IMR-90 (cell line): Measurements from ENCODE around the gene FAM234A. TPM values are rescaled to one million over a fixed set of nuclear protein-coding genes. Genes with fewer than 3 reads are reported as not detected.

ENCODE experiments used
- ATAC-seq: fragments of 200-7000 bp; cut with Tn5 transposase; 2 replicates; pipeline ENCODE4 v1.9.1; 2020; ENCODE audit warnings: low read depth, mild to moderate bottlenecking, moderate library complexity
- BruUV-seq: library from RNA; stranded (reverse); fragments of 400-500 nt; replicated peaks from 2 replicates; lab custom pipeline; 2021; lab: Mats Ljungman, UMichigan
- CTCF ChIA-PET: fragments of 300-600 bp; formaldehyde crosslinking; extraction: SDS; loops from one replicate; lab custom pipeline; 2021; ENCODE audit warnings: antibody characterized with exemption; lab: Yijun Ruan, JAX
- POLR2A ChIA-PET: fragments of 300-600 bp; sonication (Branson Sonifier 250); formaldehyde crosslinking; loops from one replicate; lab custom pipeline; 2022; ENCODE audit warnings: antibody characterized with exemption; ENCODE audit not compliant: unreplicated experiment; lab: Charles Lee
- DNase-seq: peaks from one replicate; pipeline ENCODE4 v3.0.0; 2013
- H2AFZ ChIP-seq: replicated peaks from 2 replicates; pipeline ENCODE3; 2013; ENCODE audit warnings: low read length, mild to moderate bottlenecking; ENCODE audit not compliant: poor library complexity
- H2AK5ac ChIP-seq: 2 replicates; pipeline ENCODE4 v1.6.1; 2013; ENCODE audit warnings: low read depth, low read length, inconsistent platforms
- H2AK9ac ChIP-seq: replicated peaks from 2 replicates; pipeline ENCODE3; 2013; ENCODE audit warnings: mild to moderate bottlenecking, low read depth, low read length, moderate library complexity; ENCODE audit not compliant: poor library complexity
- H2BK120ac ChIP-seq: 2 replicates; pipeline ENCODE4 v1.6.1; 2013; ENCODE audit warnings: low read depth, low read length, inconsistent platforms
- H2BK15ac ChIP-seq: 3 replicates; pipeline ENCODE4 v1.6.1; 2013; ENCODE audit warnings: low read depth, low read length, inconsistent platforms
- H2BK20ac ChIP-seq: 2 replicates; pipeline ENCODE4 v1.6.1; 2013; ENCODE audit warnings: low read depth, mild to moderate bottlenecking, inconsistent platforms, low read length, moderate library complexity
- H2BK5ac ChIP-seq: 2 replicates; pipeline ENCODE4 v1.6.1; 2013; ENCODE audit warnings: mild to moderate bottlenecking, low read depth, low read length, inconsistent platforms; ENCODE audit not compliant: poor library complexity, severe bottlenecking
- H3K14ac ChIP-seq: replicated peaks from 2 replicates; pipeline ENCODE4 v1.6.1; 2013; ENCODE audit warnings: low read depth, low read length, inconsistent platforms
- H3K18ac ChIP-seq: 2 replicates; pipeline ENCODE4 v1.6.1; 2013; ENCODE audit warnings: low read depth, low read length, control low read depth
- H3K23ac ChIP-seq: 2 replicates; pipeline ENCODE4 v1.6.1; 2013; ENCODE audit warnings: low read depth, low read length, inconsistent platforms
- H3K27ac ChIP-seq: 2 replicates; pipeline ENCODE4 v1.5.1; 2013; ENCODE audit warnings: mild to moderate bottlenecking, control low read depth, low read length; ENCODE audit not compliant: insufficient read depth
- H3K27me3 ChIP-seq: 2 replicates; pipeline ENCODE4 v1.6.1; 2013; ENCODE audit warnings: low read length; ENCODE audit not compliant: control insufficient read depth, insufficient read depth
- H3K36me3 ChIP-seq: 2 replicates; pipeline ENCODE4 v1.6.1; 2013; ENCODE audit warnings: low read length, mixed read lengths; ENCODE audit not compliant: control insufficient read depth, insufficient read depth
- H3K4ac ChIP-seq: 2 replicates; pipeline ENCODE4 v1.6.1; 2013; ENCODE audit warnings: low read depth, low read length, inconsistent platforms
- H3K4me1 ChIP-seq: 2 replicates; pipeline ENCODE4 v1.6.1; 2013; ENCODE audit warnings: low read length, mixed read lengths; ENCODE audit not compliant: control insufficient read depth, insufficient read depth
- H3K4me2 ChIP-seq: 2 replicates; pipeline ENCODE4 v1.6.1; 2013; ENCODE audit warnings: low read depth, mild to moderate bottlenecking, control low read depth, low read length, moderate library complexity
- H3K4me3 ChIP-seq: 2 replicates; pipeline ENCODE4 v1.5.1; 2013; ENCODE audit warnings: low read depth, mild to moderate bottlenecking, control low read depth, low read length, moderate library complexity; ENCODE audit not compliant: insufficient read depth
- H3K56ac ChIP-seq: 2 replicates; pipeline ENCODE4 v1.6.1; 2013; ENCODE audit warnings: low read length, inconsistent platforms; ENCODE audit not compliant: insufficient read depth; ENCODE audit errors: extremely low read depth
- H3K79me1 ChIP-seq, 2 experiments: 2 replicates each; pipeline ENCODE4 v1.6.1; 2013; ENCODE audit warnings: low read length in 2 of 2, inconsistent platforms in 1 of 2, low read depth in 1 of 2
- H3K9ac ChIP-seq: 2 replicates; pipeline ENCODE4 v1.6.1; 2013; ENCODE audit warnings: low read depth, low read length, control low read depth
- H3K9me1 ChIP-seq: 2 replicates; pipeline ENCODE4 v1.6.1; 2013; ENCODE audit warnings: low read length, inconsistent platforms; ENCODE audit not compliant: insufficient read depth
- H3K9me3 ChIP-seq: 2 replicates; pipeline ENCODE4 v1.6.1; 2013; ENCODE audit warnings: low read length; ENCODE audit not compliant: control insufficient read depth, insufficient read depth
- H4K20me1 ChIP-seq: 2 replicates; pipeline ENCODE4 v1.6.1; 2013; ENCODE audit warnings: low read length, inconsistent platforms; ENCODE audit not compliant: insufficient read depth
- H4K5ac ChIP-seq: 2 replicates; pipeline ENCODE4 v1.6.1; 2013; ENCODE audit warnings: mild to moderate bottlenecking, low read depth, low read length, control low read depth
- H4K8ac ChIP-seq, 2 experiments: 2 replicates each; pipeline ENCODE4 v1.6.1; 2013; ENCODE audit warnings: low read depth in 2 of 2, low read length in 2 of 2, control low read depth in 1 of 2, inconsistent platforms in 1 of 2
- H4K91ac ChIP-seq: 2 replicates; pipeline ENCODE4 v1.6.1; 2013; ENCODE audit warnings: low read depth, low read length, inconsistent platforms; ENCODE audit not compliant: insufficient read depth
- BHLHE40 ChIP-seq: fragments of 150-350 bp; IDR thresholded peaks from 2 replicates; pipeline ENCODE4 v1.6.1; 2016; ENCODE audit warnings: mild to moderate bottlenecking, low read depth, low read length
- CEBPB ChIP-seq: IDR thresholded peaks from 2 replicates; pipeline ENCODE4 v1.6.1; 2012; ENCODE audit warnings: low read depth, low read length, improper control_type of control experiment
- CHD1 ChIP-seq: IDR thresholded peaks from 2 replicates; pipeline ENCODE4 v1.6.1; 2012; ENCODE audit warnings: low read depth, low read length, improper control_type of control experiment
- FOS ChIP-seq: fragments of 150-350 bp; IDR thresholded peaks from 2 replicates; pipeline ENCODE4 v1.6.1; 2016; ENCODE audit warnings: low read depth, low read length
- MAFK ChIP-seq: IDR thresholded peaks from 2 replicates; pipeline ENCODE4 v1.6.1; 2012; ENCODE audit warnings: low read depth, low read length, improper control_type of control experiment
- MAZ ChIP-seq: IDR thresholded peaks from 2 replicates; pipeline ENCODE4 v1.6.1; 2012; ENCODE audit warnings: low read depth, mild to moderate bottlenecking, low read length, improper control_type of control experiment, moderate library complexity, borderline replicate concordance
- MXI1 ChIP-seq: IDR thresholded peaks from 2 replicates; pipeline ENCODE4 v1.6.1; 2012; ENCODE audit warnings: low read depth, mild to moderate bottlenecking, low read length, moderate library complexity, borderline replicate concordance
- NFE2L2 ChIP-seq: fragments of 150-350 bp; IDR thresholded peaks from 2 replicates; pipeline ENCODE4 v1.6.1; 2016; ENCODE audit warnings: low read depth, mild to moderate bottlenecking, low read length
- POLR2A ChIP-seq: IDR thresholded peaks from 2 replicates; pipeline ENCODE4 v1.6.1; 2012; ENCODE audit warnings: mild to moderate bottlenecking, low read depth, low read length
- RAD21 ChIP-seq: IDR thresholded peaks from 2 replicates; pipeline ENCODE4 v1.6.1; 2012; ENCODE audit warnings: low read length, improper control_type of control experiment
- RFX5 ChIP-seq: IDR thresholded peaks from 2 replicates; pipeline ENCODE4 v1.8.0; 2012; ENCODE audit warnings: low read depth, mild to moderate bottlenecking, low read length, moderate library complexity
- SMC3 ChIP-seq: fragments of 150-350 bp; IDR thresholded peaks from 2 replicates; pipeline ENCODE4 v1.6.1; 2016; ENCODE audit warnings: low read depth, mild to moderate bottlenecking, antibody characterized with exemption, low read length, moderate library complexity
- WGBS, 2 experiments: methylation state at CpG; one replicate each; pipeline versions ENCODE4 v1.1.5 to v1.1.7; 2013; ENCODE audit warnings: missing lambda C conversion rate in 2 of 2; ENCODE audit not compliant: insufficient read length in 1 of 2; ENCODE audit errors: extremely low coverage in 2 of 2; 5-methylcytosine and 5-hydroxymethylcytosine counted together
- dilution Hi-C: fragments of 300-500 bp; cut with HindIII; formaldehyde crosslinking; loops from one replicate; pipeline ENCODE4 v1.14.3; 2018; ENCODE audit warnings: low sequenced_read_pairs; ENCODE audit not compliant: unreplicated experiment
- in situ Hi-C: fragments of 300-500 bp; cut with MboI; formaldehyde crosslinking; loops from 3 replicates; pipeline ENCODE4 v1.14.3; 2019; ENCODE audit warnings: low sequenced_read_pairs, inconsistent platforms, mixed read lengths
- intact Hi-C: fragments of 100-400 bp; cut with micrococcal nuclease; formaldehyde crosslinking; loops from 2 replicates; pipeline ENCODE4 v1.10.0; 2022
- polyA plus RNA-seq, 3 experiments: library from polyadenylated mRNA; depleted of rRNA; stranded (reverse); fragments of >200 nt; gene quantifications; 2 replicates each; pipeline ENCODE4 v1.2.3, GENCODE V29; 2012; ENCODE audit warnings: low replicate concordance in 1 of 3
- total RNA-seq: library from RNA; depleted of rRNA; stranded (reverse); fragments of >200 nt; gene quantifications from 2 replicates; pipeline ENCODE4 v1.2.3, GENCODE V29; 2012
- TF ChIP-seq, protein P1 (sequence below): fragments of 150-350 bp; IDR thresholded peaks from 2 replicates; pipeline ENCODE4 v1.6.1; 2017; ENCODE audit warnings: mild to moderate bottlenecking, antibody characterized with exemption, low read length, low read depth
- TF ChIP-seq, protein P2 (sequence below): conservative IDR thresholded peaks from 2 replicates; pipeline ENCODE4 v1.5.1; 2012; ENCODE audit warnings: mild to moderate bottlenecking, low read depth, low read length, improper control_type of control experiment

Gene FAM234A
- total and polyA plus RNA-seq, 2 of the 4 experiments (the other 2 are of a cell fraction), result 30.3 to 64.2 TPM

DNA sequence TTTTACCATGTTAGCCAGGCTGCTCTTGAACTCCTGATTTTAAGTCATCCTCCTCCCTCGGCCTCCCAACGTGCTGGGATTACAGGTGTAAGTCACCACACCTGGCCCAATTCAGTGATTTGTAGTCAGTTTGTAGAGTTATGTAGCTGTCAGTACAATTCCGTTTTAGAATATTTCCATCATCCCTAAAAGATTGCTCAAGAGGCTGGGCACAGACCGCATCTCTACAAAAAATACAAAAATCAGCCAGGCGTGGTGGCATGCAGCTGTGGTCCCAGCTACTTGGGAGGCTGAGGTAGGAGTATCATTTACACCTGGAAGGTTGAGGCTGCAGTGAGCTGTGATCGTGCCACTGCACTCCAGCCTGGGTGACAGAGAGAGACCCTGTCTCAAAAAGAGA is 20.6 kb downstream of the FAM234A start:
- no peak overlapping the region for H2BK20ac ChIP-seq
- H3K9me3 ChIP-seq, result no peaks in the 10 kb centered on the region
- no peak overlapping the region for H4K8ac ChIP-seq
- no peak overlapping the region for H2BK15ac ChIP-seq
- ChIA-PET POLR2A (no interaction called here), CTCF (no interaction called here)
- no peak overlapping the region for H3K23ac ChIP-seq
- WGBS, 2 experiments, result no CpG with 5 or more reads among the region's 6 CpGs
- no peak overlapping the region for H2AK5ac ChIP-seq
- no peak overlapping the region for H4K5ac ChIP-seq
- no peaks in the 10 kb centered on the region for H3K79me1 ChIP-seq
- no peaks in the 10 kb centered on the region for H3K4me1 ChIP-seq
- no peak overlapping the region for H4K91ac ChIP-seq
- H3K27ac ChIP-seq, result no peak overlapping the region
- DNase-seq (no peak), ATAC-seq (no peak)
- H3K4me2 ChIP-seq, result no peak overlapping the region
- no peak overlapping the region for H2AK9ac ChIP-seq
- no peaks in the 10 kb centered on the region for H3K27me3 ChIP-seq
- H3K4ac ChIP-seq, result no peak overlapping the region
- H3K14ac ChIP-seq, result no peak overlapping the region
- H2AFZ ChIP-seq, result no peak overlapping the region
- TF ChIP-seq SMC3, result no peak
- TF ChIP-seq RFX5, result no peak
- no peak for TF ChIP-seq BHLHE40
- TF ChIP-seq NFE2L2, result no peak
- no peak for TF ChIP-seq RAD21
- no peak for TF ChIP-seq POLR2A
- no peak for TF ChIP-seq MAZ
- TF ChIP-seq, protein P1, sequence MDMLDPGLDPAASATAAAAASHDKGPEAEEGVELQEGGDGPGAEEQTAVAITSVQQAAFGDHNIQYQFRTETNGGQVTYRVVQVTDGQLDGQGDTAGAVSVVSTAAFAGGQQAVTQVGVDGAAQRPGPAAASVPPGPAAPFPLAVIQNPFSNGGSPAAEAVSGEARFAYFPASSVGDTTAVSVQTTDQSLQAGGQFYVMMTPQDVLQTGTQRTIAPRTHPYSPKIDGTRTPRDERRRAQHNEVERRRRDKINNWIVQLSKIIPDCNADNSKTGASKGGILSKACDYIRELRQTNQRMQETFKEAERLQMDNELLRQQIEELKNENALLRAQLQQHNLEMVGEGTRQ, result no peak
- no peak for TF ChIP-seq CHD1
- TF ChIP-seq MXI1, result no peak
- TF ChIP-seq MAFK, result no peak
- TF ChIP-seq, protein P2, sequence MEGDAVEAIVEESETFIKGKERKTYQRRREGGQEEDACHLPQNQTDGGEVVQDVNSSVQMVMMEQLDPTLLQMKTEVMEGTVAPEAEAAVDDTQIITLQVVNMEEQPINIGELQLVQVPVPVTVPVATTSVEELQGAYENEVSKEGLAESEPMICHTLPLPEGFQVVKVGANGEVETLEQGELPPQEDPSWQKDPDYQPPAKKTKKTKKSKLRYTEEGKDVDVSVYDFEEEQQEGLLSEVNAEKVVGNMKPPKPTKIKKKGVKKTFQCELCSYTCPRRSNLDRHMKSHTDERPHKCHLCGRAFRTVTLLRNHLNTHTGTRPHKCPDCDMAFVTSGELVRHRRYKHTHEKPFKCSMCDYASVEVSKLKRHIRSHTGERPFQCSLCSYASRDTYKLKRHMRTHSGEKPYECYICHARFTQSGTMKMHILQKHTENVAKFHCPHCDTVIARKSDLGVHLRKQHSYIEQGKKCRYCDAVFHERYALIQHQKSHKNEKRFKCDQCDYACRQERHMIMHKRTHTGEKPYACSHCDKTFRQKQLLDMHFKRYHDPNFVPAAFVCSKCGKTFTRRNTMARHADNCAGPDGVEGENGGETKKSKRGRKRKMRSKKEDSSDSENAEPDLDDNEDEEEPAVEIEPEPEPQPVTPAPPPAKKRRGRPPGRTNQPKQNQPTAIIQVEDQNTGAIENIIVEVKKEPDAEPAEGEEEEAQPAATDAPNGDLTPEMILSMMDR, result no peak
- TF ChIP-seq FOS, result no peak
- no peak for TF ChIP-seq CEBPB
- BruUV-seq, result no TSS peak
- dilution Hi-C loops (no loop called here), in situ Hi-C loops (no loop called here), intact Hi-C loops (no loop called here)
- H3K36me3 ChIP-seq, result peaks cover 27% of the 10 kb centered on the region
- H3K56ac ChIP-seq, result no peak overlapping the region
- H4K20me1 ChIP-seq, result no peaks in the 10 kb centered on the region
- no peak overlapping the region for H2BK5ac ChIP-seq
- no peak overlapping the region for H3K9ac ChIP-seq
- H3K18ac ChIP-seq, result no peak overlapping the region
- H3K4me3 ChIP-seq, result no peak overlapping the region
- H3K9me1 ChIP-seq, result no peaks in the 10 kb centered on the region
- H2BK120ac ChIP-seq, result no peak overlapping the region
